Gastrocnemius medialis (tissue), 4 donors: ENCODE measurements around the gene IL18.

Experiments used
- POLR2A ChIP-seq, 2 donors: fragments of 450-650 bp; IDR thresholded peaks; one replicate each; pipeline ENCODE4 v1.6.1; 2017; ENCODE audit warnings: antibody characterized with exemption in 2 of 2, mild to moderate bottlenecking in 2 of 2, moderate library complexity in 2 of 2
- TF ChIP-seq, protein P1 (sequence below), 5 experiments: fragments of 450-650 bp in 3 of 5; fragments of 200-600 bp in 2 of 5; sonication (generic) in 2 of 5; IDR thresholded peaks in 4 of 5; conservative IDR thresholded peaks in 1 of 5; 1 replicate in 4 of 5; 2 replicates in 1 of 5; pipeline ENCODE4 v1.5.1; 2016 to 2019; ENCODE audit warnings: antibody characterized with exemption in 5 of 5, mild to moderate bottlenecking in 3 of 5, moderate library complexity in 3 of 5

DNA sequence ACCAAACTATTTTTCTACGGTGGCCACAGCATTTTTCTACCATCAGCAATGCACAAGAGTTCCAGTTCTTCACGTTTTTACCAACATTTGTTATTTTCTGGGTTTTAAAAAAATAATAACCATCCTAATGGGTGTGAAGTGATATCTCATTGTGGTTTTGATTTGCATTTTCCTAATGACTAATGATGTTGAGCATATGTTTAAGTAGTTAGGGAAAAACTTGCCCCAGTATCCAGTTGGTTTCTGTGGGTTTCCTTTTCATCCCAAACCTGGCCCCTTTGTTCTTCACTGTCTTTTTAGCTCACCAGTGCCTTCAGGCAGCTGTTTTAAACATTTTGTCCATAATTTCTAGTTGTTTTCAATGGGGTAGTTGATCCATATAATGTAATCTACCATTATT, 47.6 kb upstream of the IL18 start:
- TF ChIP-seq POLR2A (IDR thresholded peaks at IDR 0.05) = no peak
- TF ChIP-seq, protein P1, sequence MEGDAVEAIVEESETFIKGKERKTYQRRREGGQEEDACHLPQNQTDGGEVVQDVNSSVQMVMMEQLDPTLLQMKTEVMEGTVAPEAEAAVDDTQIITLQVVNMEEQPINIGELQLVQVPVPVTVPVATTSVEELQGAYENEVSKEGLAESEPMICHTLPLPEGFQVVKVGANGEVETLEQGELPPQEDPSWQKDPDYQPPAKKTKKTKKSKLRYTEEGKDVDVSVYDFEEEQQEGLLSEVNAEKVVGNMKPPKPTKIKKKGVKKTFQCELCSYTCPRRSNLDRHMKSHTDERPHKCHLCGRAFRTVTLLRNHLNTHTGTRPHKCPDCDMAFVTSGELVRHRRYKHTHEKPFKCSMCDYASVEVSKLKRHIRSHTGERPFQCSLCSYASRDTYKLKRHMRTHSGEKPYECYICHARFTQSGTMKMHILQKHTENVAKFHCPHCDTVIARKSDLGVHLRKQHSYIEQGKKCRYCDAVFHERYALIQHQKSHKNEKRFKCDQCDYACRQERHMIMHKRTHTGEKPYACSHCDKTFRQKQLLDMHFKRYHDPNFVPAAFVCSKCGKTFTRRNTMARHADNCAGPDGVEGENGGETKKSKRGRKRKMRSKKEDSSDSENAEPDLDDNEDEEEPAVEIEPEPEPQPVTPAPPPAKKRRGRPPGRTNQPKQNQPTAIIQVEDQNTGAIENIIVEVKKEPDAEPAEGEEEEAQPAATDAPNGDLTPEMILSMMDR (IDR thresholded peaks at IDR 0.05 in 4 of 5, conservative IDR thresholded peaks at IDR 0.05 in 1 of 5) = no peak
